GM23338 (cell line): ENCODE measurements around the gene DPY19L3. TPM values are rescaled to one million over a fixed set of nuclear protein-coding genes. Genes with fewer than 3 reads are reported as not detected.
A peak's percentile ranks its signal among the peaks of the same experiment; 100 is the strongest.

Source experiments
- ATAC-seq: fragments of 200-7000 bp; cut with Tn5 transposase; 3 replicates; pipeline ENCODE4 v1.9.1; 2020
- DNase-seq: peaks from one replicate; pipeline ENCODE4 v3.0.0-alpha.2; 2015; ENCODE audit warnings: low spot score
- H2AFZ ChIP-seq: fragments of 200-600 bp; sonication (generic); 2 replicates; pipeline ENCODE4 v1.8.0; 2016; ENCODE audit warnings: antibody characterized with exemption, mild to moderate bottlenecking, moderate library complexity
- H3F3A ChIP-seq: fragments of 200-600 bp; sonication (generic); replicated peaks from 2 replicates; pipeline ENCODE4 v1.8.0; 2017; ENCODE audit warnings: antibody characterized with exemption, mixed run types, low read depth
- H3K27ac ChIP-seq: fragments of 200-600 bp; sonication (generic); 2 replicates; pipeline ENCODE4 v1.6.1; 2016; ENCODE audit warnings: low read depth
- H3K27me3 ChIP-seq: fragments of 200-600 bp; sonication (generic); 2 replicates; pipeline ENCODE4 v1.8.0; 2016; ENCODE audit warnings: mild to moderate bottlenecking, mixed run types, moderate library complexity; ENCODE audit not compliant: insufficient read depth
- H3K36me3 ChIP-seq: fragments of 200-600 bp; sonication (generic); 2 replicates; pipeline ENCODE4 v1.8.0; 2016; ENCODE audit warnings: mild to moderate bottlenecking; ENCODE audit not compliant: insufficient read depth
- H3K4me1 ChIP-seq: fragments of 200-600 bp; sonication (generic); 2 replicates; pipeline ENCODE4 v1.8.0; 2016; ENCODE audit warnings: mild to moderate bottlenecking, moderate library complexity; ENCODE audit not compliant: insufficient read depth
- H3K4me2 ChIP-seq: fragments of 200-600 bp; sonication (generic); 2 replicates; pipeline ENCODE4 v1.7.1; 2017; ENCODE audit warnings: mixed run types
- H3K4me3 ChIP-seq: fragments of 200-600 bp; sonication (generic); 2 replicates; pipeline ENCODE4 v1.6.1; 2016; ENCODE audit warnings: mixed run types
- H3K79me2 ChIP-seq: fragments of 200-600 bp; sonication (generic); replicated peaks from 2 replicates; pipeline ENCODE4 v1.8.0; 2017; ENCODE audit warnings: mild to moderate bottlenecking; ENCODE audit not compliant: insufficient read depth
- H3K9me2 ChIP-seq: fragments of 200-600 bp; sonication (generic); 2 replicates; pipeline ENCODE4 v1.8.0; 2017; ENCODE audit not compliant: insufficient read depth
- H4K20me1 ChIP-seq: fragments of 200-600 bp; sonication (generic); replicated peaks from 2 replicates; pipeline ENCODE4 v1.8.0; 2017; ENCODE audit warnings: mild to moderate bottlenecking; ENCODE audit not compliant: insufficient read depth
- H3K27ac Mint-ChIP-seq: 2 replicates; pipeline ENCODE4 v1.8.0; 2020; ENCODE audit warnings: inconsistent platforms, mild to moderate bottlenecking, moderate library complexity, mixed read lengths
- H3K27me3 Mint-ChIP-seq: 3 replicates; pipeline ENCODE4 v1.8.0; 2022; ENCODE audit warnings: low read depth, mild to moderate bottlenecking, moderate library complexity, mixed read lengths, inconsistent platforms; ENCODE audit not compliant: insufficient read depth, poor library complexity
- H3K36me3 Mint-ChIP-seq: 3 replicates; pipeline ENCODE4 v1.8.0; 2021; ENCODE audit warnings: low read depth, mild to moderate bottlenecking, inconsistent platforms, moderate library complexity, mixed read lengths
- H3K4me1 Mint-ChIP-seq: 3 replicates; pipeline ENCODE4 v1.8.0; 2020; ENCODE audit warnings: mild to moderate bottlenecking, inconsistent platforms, mixed read lengths
- H3K4me3 Mint-ChIP-seq: 3 replicates; pipeline ENCODE4 v1.8.0; 2021; ENCODE audit warnings: moderate library complexity, mild to moderate bottlenecking, inconsistent platforms, mixed read lengths
- H3K9me3 Mint-ChIP-seq: 3 replicates; pipeline ENCODE4 v1.8.0; 2020; ENCODE audit warnings: moderate library complexity, mild to moderate bottlenecking, inconsistent platforms, mixed read lengths
- CREB1 ChIP-seq: fragments of 250-450 bp; sonication (Bioruptor Pico); IDR thresholded peaks from 2 replicates; pipeline ENCODE4 v1.5.0; 2020; ENCODE audit warnings: low read depth, mild to moderate bottlenecking, moderate library complexity
- CTCF ChIP-seq, 2 experiments: fragments of 200-600 bp in 1 of 2; sonication (generic) in 1 of 2; conservative IDR thresholded peaks; 2 replicates each; pipeline versions ENCODE4 v1.5.1 to v1.6.1; 2016 to 2017; ENCODE audit warnings: antibody characterized with exemption in 2 of 2, low read depth in 2 of 2, mild to moderate bottlenecking in 2 of 2, moderate library complexity in 1 of 2
- ETS1 ChIP-seq: IDR thresholded peaks from 2 replicates; pipeline ENCODE4 v1.6.1; 2016; ENCODE audit warnings: antibody characterized with exemption
- EZH2 ChIP-seq: fragments of 200-600 bp; sonication (generic); IDR thresholded peaks from one replicate; pipeline ENCODE4 v1.8.0; 2017; ENCODE audit warnings: antibody characterized with exemption, mild to moderate bottlenecking, low read depth; ENCODE audit not compliant: unreplicated experiment
- EZH2phosphoT487 ChIP-seq: fragments of 200-600 bp; sonication (generic); IDR thresholded peaks from one replicate; pipeline ENCODE4 v1.8.1; 2018; ENCODE audit warnings: antibody characterized with exemption; ENCODE audit not compliant: unreplicated experiment
- JUNB ChIP-seq: IDR thresholded peaks from one replicate; pipeline ENCODE4 v1.6.1; 2016; ENCODE audit warnings: antibody characterized with exemption; ENCODE audit not compliant: unreplicated experiment
- NANOG ChIP-seq: IDR thresholded peaks from 2 replicates; pipeline ENCODE4 v1.6.1; 2016; ENCODE audit warnings: antibody characterized with exemption, borderline replicate concordance
- POLR2AphosphoS5 ChIP-seq: IDR thresholded peaks from 2 replicates; pipeline ENCODE4 v1.6.1; 2016; ENCODE audit warnings: antibody characterized with exemption, low read depth
- REST ChIP-seq: IDR thresholded peaks from one replicate; pipeline ENCODE4 v1.6.1; 2018; ENCODE audit warnings: antibody characterized with exemption; ENCODE audit not compliant: unreplicated experiment
- STAT1 ChIP-seq: IDR thresholded peaks from one replicate; pipeline ENCODE4 v1.6.1; 2016; ENCODE audit warnings: antibody characterized with exemption; ENCODE audit not compliant: unreplicated experiment
- ZNF114 ChIP-seq: fragments of 250-450 bp; sonication (Bioruptor Pico); IDR thresholded peaks from 2 replicates; pipeline ENCODE4 v1.5.0; 2020; ENCODE audit warnings: mild to moderate bottlenecking, moderate library complexity
- ZNF331 ChIP-seq: fragments of 250-450 bp; sonication (Bioruptor Pico); IDR thresholded peaks from 2 replicates; pipeline ENCODE4 v1.5.0; 2020; ENCODE audit warnings: low read depth, mild to moderate bottlenecking, moderate library complexity
- ZNF462 ChIP-seq: fragments of 250-450 bp; sonication (Bioruptor Pico); IDR thresholded peaks from 2 replicates; pipeline ENCODE4 v1.5.0; 2020; ENCODE audit warnings: mild to moderate bottlenecking, moderate library complexity
- polyA plus RNA-seq: library from polyadenylated mRNA; unstranded; fragments of >200 nt; fragmentation: Nextera tagmentation; extraction: Ambion mirVana; gene quantifications from 2 replicates; pipeline ENCODE4 v1.2.1, GENCODE V29; 2016
- total RNA-seq: library from RNA; depleted of rRNA; stranded (reverse); fragments of >200 nt; shearing (Covaris generic); gene quantifications from 2 replicates; pipeline ENCODE4 v1.2.3, GENCODE V29; 2014

The DPY19L3 gene
- total and polyA plus RNA-seq, 2 experiments from 2014 or later, result 13.5 to 46.6 TPM

GRCh38 chr19:32476032-32476350 lies 70.4 kb downstream of the DPY19L3 start:
- no peak overlapping the region; the same call in 1 of the 2 replicates for H3K27ac Mint-ChIP-seq
- no peaks in the 10 kb centered on the region for H3K9me3 Mint-ChIP-seq
- Histone ChIP-seq H3F3A (no peaks in the 10 kb centered on the region), H3K4me2 (no peak overlapping the region), H3K27ac (peak overlapping the region; percentile 70; the same call in 1 of the 2 replicates), H4K20me1 (peaks cover 4% of the 10 kb centered on the region; the same call in 1 of the 2 replicates), H3K9me2 (no peaks in the 10 kb centered on the region), H3K27me3 (no peaks in the 10 kb centered on the region), H2AFZ (no peak overlapping the region), H3K4me1 (no peaks in the 10 kb centered on the region), H3K79me2 (no peaks in the 10 kb centered on the region), H3K4me3 (no peak overlapping the region), H3K36me3 (peaks cover 14% of the 10 kb centered on the region)
- peaks cover 31% of the 10 kb centered on the region for H3K36me3 Mint-ChIP-seq
- TF ChIP-seq POLR2AphosphoS5, result no peak
- no peak for TF ChIP-seq STAT1
- no peak for TF ChIP-seq ZNF114 (CRISPR knock-in tag)
- TF ChIP-seq EZH2, result no peak
- TF ChIP-seq ZNF462 (CRISPR knock-in tag), result no peak
- TF ChIP-seq REST, result no peak
- TF ChIP-seq NANOG, result no peak
- no peak for TF ChIP-seq JUNB
- TF ChIP-seq EZH2phosphoT487, result no peak
- no peak for TF ChIP-seq ETS1
- TF ChIP-seq CTCF (conservative IDR thresholded peaks at IDR 0.05; ENCODE audit: low read depth in 2 of 2), result no peak
- TF ChIP-seq CREB1 (CRISPR knock-in tag), result no peak
- TF ChIP-seq ZNF331, result no peak
- DNase-seq, result no peak
- no peak overlapping the region for H3K4me3 Mint-ChIP-seq
- H3K4me1 Mint-ChIP-seq, result peaks cover 10% of the 10 kb centered on the region; the same call in 2 of the 3 replicates
- peaks cover 4% of the 10 kb centered on the region for H3K27me3 Mint-ChIP-seq
- no peak for ATAC-seq
